Astrocyte (in vitro differentiated cells and primary cell): ENCODE results near the gene CD99.

Experiments
- CTCF ChIP-seq: IDR thresholded peaks from 2 replicates; pipeline ENCODE4 v1.5.1; 2011; ENCODE audit warnings: low read depth, mild to moderate bottlenecking, inconsistent platforms, low read length, moderate library complexity; ENCODE audit not compliant: insufficient read depth
- EZH2 ChIP-seq: IDR thresholded peaks from 2 replicates; pipeline ENCODE4 v1.6.1; 2012; ENCODE audit warnings: mild to moderate bottlenecking, low read length, inconsistent platforms; ENCODE audit not compliant: insufficient read depth

DNA sequence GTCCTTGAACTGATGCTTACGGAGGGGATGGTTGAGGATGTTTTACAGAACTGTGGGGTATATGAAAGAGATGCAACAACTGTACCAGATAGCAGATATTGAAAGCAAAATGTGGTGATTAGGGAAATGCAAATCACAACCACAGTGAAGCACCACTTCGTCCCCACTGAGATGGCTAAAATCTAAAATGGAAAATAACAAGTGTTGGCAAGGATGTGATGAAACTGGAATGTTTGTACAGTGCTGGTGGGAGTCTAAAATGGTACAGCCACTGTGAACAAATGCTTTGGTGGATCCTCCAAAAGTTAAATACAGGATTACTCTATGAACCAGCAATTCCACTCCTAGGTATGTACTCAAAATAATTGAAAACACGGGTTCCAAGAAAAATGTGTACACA is 83.7 kb downstream of the CD99 start:
- TF ChIP-seq CTCF (no peak), EZH2 (no peak)
